GM23248 (cell line): ENCODE results near the gene WEE1.

Experiments used
- EZH2 ChIP-seq: fragments of 200-600 bp; sonication (generic); IDR thresholded peaks from 2 replicates; pipeline ENCODE4 v1.6.1; 2018; ENCODE audit warnings: antibody characterized with exemption, mild to moderate bottlenecking; ENCODE audit not compliant: insufficient read depth, poor library complexity, severe bottlenecking
- EZH2phosphoT487 ChIP-seq: fragments of 200-600 bp; sonication (generic); IDR thresholded peaks from 2 replicates; pipeline ENCODE4 v1.6.1; 2018; ENCODE audit warnings: antibody characterized with exemption, moderate library complexity, mild to moderate bottlenecking, low read depth; ENCODE audit not compliant: insufficient read depth

- no peak for TF ChIP-seq EZH2
- no peak for TF ChIP-seq EZH2phosphoT487
Observed at GRCh38 chr11:9568161-9568853, 5.2 kb upstream of the WEE1 start.
